GM21423 (cell line): ENCODE data around the gene NME2.
"Not testable (repeated sequence)": the region's sequence is repeated elsewhere in the genome, so short reads cannot be mapped to it uniquely, and the experiment has no call there.

Experiments used
- ATAC-seq: cut with Tn5 transposase; IDR thresholded peaks from one replicate; pipeline ENCODE4 v1.9.1; 2021; ENCODE audit warnings: mild to moderate bottlenecking, moderate library complexity; ENCODE audit not compliant: unreplicated experiment

The NME2 gene

DNA sequence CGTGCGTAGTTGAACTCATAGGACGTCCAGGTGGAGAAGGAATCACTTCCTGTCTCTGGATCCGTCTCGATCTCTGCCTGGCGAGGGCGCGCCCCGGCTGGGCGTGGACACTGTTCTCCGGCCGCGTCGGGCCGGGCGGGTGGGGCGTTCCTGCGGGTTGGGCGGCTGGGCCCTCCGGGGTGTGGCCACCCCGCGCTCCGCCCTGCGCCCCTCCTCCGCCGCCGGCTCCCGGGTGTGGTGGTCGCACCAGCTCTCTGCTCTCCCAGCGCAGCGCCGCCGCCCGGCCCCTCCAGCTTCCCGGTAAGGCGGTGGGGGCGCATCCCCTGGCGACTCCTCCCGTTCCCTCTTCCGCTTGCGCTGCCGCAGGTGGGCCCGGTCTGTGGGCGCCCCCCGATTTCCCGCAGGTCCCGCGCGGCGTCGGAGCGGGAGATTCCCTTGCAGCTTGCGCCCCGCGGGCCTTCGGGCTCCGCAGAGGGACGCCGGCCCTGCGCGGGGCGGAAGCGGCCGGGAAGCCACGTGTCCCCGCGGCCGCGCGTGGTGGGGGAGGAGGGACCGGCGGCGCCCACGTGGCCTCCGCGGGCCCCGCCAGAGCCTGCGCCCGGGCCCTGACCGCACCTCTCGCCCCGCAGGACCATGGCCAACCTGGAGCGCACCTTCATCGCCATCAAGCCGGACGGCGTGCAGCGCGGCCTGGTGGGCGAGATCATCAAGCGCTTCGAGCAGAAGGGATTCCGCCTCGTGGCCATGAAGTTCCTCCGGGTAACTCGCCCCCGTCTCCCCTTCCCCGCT lies at the start of gene NME2:
NME2 (plus strand) TSS at position 214 of the 789 bp plus-strand sequence; CDS start at position 634, 420 bp downstream.
- peak; percentile 86 for ATAC-seq

GRCh38 chr17:51118330-51119195 lies 47.6 kb upstream of the NME2 start:
- ATAC-seq = no peak

DNA sequence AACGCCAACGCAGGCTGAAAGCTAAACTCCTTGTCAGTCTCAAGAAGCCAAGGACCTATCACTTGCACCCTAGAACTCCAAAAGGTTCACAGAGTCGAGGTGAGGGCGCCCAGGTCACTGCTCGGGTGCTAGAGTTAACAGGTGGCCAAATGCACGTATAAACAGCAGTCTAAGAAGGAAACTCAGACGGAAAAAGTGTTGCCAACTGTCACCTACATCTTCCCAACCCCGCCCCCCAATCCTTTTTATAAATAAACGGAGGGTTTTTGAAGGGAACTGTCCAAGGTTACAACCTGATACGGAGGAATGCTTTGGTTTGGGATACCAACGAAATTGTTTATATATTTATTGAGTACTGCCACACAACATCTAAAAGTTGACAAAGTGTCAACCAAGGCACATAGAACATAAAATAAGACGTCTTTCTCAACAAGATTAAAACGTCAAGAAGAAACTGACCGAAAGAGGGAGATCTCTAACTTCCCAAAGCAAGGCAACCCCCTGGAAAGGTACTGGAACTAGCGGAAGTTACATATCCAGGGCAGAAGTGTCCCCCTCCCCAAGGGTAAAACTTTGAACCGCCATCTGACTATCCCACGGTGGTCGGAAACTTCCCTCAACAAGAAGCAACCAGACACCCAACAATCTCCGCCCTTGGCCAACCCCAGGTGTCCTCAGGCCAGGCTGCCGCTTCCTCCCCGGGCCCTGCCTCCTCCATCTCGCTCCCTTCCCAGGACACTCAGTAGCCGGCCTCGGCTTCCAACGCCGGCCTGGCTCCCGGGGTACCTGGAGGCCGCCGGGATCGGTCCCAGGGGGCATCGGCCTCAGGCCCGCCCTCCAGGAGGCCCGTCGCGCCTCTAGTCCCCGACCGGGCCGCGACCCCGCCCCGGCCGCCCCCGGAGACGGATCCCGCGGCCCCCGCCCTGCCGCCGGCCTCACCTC lies 46.5 kb upstream of the NME2 start:
- peak; percentile 30 for ATAC-seq

DNA sequence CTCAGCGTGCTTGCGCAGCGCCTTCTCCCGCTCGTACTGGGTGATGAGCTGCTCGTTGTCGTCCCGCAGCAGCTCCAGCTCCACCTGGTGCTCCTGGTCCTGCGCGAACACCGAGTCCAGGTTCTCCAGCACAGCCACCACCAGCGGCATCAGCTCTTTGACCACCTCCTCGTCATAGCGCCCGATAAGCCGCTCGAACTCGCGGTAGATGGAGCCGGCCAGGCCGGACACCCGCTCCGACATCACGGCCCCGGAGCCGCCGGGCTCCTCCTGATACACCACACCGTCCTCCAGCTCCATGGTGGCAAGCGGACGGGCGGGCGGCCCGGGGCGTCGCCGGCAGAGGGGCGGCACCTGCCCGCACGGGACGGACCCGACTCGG lies 45.9 kb upstream of the NME2 start:
- peak; percentile 9 for ATAC-seq

GRCh38 chr17:51120739-51121619 lies 45.2 kb upstream of the NME2 start, which contains the start of gene SPAG9:
TSS of gene SPAG9 (minus strand) at chr17:51120868. CDS start at chr17:51120656, 212 bp downstream.
- peak; percentile 71 for ATAC-seq

DNA sequence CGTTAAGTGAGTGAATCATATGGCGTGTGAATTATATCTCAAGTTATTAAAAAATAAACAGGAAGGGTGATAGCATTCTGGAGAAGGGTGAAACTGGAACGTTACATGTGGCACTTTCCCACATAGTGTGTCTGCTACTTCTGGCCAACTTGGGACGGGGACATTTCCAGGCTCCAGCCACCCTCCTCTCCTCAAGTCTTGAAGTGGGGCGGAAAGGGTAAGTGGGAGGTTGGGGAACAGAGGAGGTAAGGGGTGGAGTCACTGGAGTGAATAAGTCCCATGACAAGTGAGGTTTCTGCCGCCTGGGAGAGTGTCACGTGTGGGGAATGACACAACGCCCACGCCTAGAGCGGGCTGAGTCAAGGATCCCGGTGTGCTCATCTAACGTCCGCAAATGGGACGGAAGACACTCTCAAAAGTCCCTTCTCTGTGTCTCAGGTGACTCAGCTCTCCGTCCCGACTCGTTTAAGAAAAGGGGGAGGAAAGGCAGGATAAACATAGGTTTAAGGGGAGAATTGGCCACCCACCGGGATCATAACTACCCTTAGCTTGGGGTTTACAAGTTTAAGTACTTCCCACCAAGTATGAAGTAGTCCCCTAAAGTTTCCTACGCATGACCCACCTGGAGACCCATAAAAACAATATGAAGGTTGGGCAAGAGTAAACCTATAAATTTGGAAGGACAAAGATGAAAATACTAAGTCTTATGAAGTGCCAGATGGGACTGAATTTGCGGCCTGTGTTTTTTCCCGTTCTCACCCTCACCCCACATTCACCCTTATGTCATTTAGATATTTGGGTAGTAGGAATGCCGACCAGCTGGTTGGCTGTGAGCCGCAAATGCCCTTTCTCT lies 44.4 kb upstream of the NME2 start:
- peak; percentile 27 for ATAC-seq

- ATAC-seq = not testable (repeated sequence)
Observed at GRCh38 chr17:51122473-51123115, 43.6 kb upstream of the NME2 start.

- no peak for ATAC-seq
Observed at GRCh38 chr17:51124640-51125503, 41.3 kb upstream of the NME2 start.

- ATAC-seq = no peak
Observed at GRCh38 chr17:51128076-51128475, 38.1 kb upstream of the NME2 start.

DNA sequence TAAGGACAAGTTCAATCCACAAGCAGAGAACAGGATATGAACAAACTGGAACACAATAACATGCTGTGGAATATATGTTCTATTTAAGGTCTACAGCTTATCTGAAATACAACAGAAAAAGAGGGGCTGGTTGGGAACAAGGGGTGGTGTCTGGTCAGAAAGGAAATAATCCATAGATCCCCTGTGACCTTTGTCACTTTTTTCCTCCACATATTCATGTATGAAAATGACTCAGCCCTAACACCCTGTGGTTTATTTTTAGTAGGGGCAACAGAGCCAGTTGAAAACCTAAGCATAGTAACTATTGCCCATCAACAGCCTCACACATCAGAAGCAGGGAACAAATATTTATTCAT lies 33.3 kb upstream of the NME2 start:
- ATAC-seq = peak; percentile 58

- no peak for ATAC-seq
Observed at GRCh38 chr17:51133365-51133764, 32.8 kb upstream of the NME2 start.

- ATAC-seq = no peak
Observed at GRCh38 chr17:51135956-51136355, 30.3 kb upstream of the NME2 start.

GRCh38 chr17:51142597-51142996 lies 23.6 kb upstream of the NME2 start:
- ATAC-seq = no peak

DNA sequence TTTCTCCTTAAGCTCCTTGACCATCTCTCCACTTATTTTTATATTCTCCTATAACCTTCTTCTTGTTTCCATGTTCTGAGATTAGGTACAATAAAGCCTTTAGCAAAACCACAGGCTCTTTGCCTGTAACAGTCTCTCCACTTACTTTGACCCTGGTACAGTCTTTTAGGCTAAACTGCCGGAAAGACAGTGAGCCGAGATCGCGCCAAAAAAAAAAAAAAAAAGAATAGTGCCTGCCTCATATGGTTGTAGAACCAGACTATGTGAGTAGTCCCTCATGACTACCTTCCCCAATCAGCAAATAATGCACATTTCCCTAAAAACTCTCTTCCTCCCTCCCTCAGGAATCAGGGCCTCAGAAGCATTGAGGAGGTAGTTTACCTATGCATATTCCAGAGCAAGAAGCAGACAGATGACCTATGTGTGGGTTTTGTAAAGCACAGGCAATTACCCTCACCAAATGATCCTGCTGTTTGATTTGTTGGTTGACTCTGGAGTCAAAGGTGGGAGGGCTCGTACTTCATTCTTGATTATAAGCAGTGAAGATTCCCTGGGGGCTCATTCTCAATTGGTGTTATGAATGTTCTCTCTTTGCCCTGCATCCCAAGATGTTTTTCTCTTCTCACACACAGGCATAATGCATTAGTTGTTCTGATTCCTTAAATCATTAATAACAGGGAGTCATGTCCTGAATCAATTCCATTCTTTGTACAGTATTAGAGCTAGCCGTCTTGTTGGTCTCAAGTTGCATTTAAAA lies 21.8 kb upstream of the NME2 start:
- no peak for ATAC-seq

DNA sequence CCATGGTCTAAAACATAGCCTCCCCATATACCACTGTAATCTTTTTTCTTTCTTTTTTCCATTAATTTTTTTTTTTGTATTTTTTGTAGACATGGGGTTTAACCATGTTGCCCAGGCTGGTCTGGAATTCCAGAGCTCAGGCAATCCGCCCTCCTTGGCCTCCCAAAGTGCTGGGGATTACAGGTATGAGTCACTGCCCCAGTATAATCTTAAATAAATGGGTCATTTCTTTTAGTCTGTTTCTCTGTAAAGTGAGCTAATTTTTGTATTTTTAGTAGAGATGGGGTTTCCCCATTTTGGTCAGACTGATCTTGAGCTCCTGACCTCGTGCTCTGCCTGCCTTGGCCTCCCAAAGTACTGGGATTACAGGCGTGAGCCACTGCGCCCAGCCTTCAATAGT lies 18.6 kb upstream of the NME2 start:
- ATAC-seq = no peak

DNA sequence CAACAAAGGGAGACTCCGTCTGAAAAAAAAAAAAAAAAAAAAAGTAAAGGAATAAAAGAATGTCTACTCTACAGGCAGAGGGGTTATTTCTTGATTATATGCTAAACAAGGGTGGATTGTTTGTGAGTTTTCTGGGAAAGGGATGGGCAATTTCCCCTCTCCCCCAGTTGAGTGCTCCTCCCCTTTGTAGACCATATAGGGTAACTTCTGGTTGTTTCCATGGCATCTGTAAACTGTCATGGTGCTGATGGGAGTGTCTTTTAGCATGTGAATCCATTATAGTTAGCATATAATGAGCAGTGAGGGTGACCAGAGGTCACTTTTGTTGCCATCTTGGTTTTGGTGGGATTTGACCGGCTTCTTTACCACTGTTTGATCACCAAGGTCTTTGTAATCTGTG lies 17.0 kb upstream of the NME2 start:
- no peak for ATAC-seq

DNA sequence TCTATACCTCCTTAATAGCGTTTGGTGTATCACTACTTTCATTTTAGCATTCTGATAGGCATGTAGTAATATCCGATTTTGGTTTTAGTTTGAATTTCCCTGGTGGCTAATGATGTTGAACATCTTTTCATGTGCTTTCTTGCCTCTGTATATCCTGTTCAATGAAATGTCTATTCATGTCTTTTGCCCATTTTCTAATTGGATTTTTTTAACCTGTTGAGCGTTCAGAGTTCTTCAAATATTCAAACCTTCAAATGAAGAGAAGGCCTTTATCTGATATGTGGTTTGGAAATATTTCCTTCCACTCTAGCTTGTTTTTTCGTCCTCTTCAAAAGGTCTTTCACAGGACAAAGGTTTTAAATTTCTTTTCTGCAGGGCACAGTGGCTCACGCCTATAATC lies 15.3 kb upstream of the NME2 start:
- ATAC-seq = no peak
